Endothelial cell of umbilical vein (primary cell): ENCODE data around the gene EXOSC5.

Source experiments
- MAX ChIP-seq: IDR thresholded peaks from 2 replicates; pipeline ENCODE4 v1.6.1; 2011; ENCODE audit not compliant: insufficient read depth, insufficient read length
- POLR2AphosphoS5 ChIP-seq: IDR thresholded peaks from 2 replicates; pipeline ENCODE4 v1.6.1; 2012; ENCODE audit warnings: low read depth, mild to moderate bottlenecking, control low read depth, low read length, moderate library complexity; ENCODE audit not compliant: insufficient read depth

- TF ChIP-seq POLR2AphosphoS5 (no peak), MAX (no peak)
These were observed 5.5 kb downstream of the EXOSC5 start for GRCh38 chr19:41391618-41392017.
